Trophoblast cell (in vitro differentiated cells and primary cell): ENCODE data around the gene C19orf44.

Experiments used
- DNase-seq, 2 donors: peaks; one replicate each; pipeline ENCODE4 v3.0.0-alpha.2; 2016
- H2AFZ ChIP-seq: 2 replicates; pipeline ENCODE4 v1.6.1; 2013; ENCODE audit warnings: low read length, moderate library complexity, mild to moderate bottlenecking; ENCODE audit not compliant: insufficient read depth, poor library complexity
- H2AK5ac ChIP-seq: 2 replicates; pipeline ENCODE4 v1.6.1; 2013; ENCODE audit warnings: mild to moderate bottlenecking, low read length
- H2BK120ac ChIP-seq: 2 replicates; pipeline ENCODE4 v1.6.1; 2013; ENCODE audit warnings: low read length, mild to moderate bottlenecking, moderate library complexity; ENCODE audit not compliant: insufficient read depth, poor library complexity
- H2BK12ac ChIP-seq: 2 replicates; pipeline ENCODE4 v1.6.1; 2013; ENCODE audit warnings: mild to moderate bottlenecking, low read length, moderate library complexity
- H2BK5ac ChIP-seq: 2 replicates; pipeline ENCODE4 v1.6.1; 2013; ENCODE audit warnings: low read length, low read depth, moderate library complexity, mild to moderate bottlenecking; ENCODE audit not compliant: poor library complexity
- H3K14ac ChIP-seq: 2 replicates; pipeline ENCODE4 v1.6.1; 2013; ENCODE audit warnings: mild to moderate bottlenecking, low read length
- H3K18ac ChIP-seq: 2 replicates; pipeline ENCODE4 v1.6.1; 2013; ENCODE audit warnings: mild to moderate bottlenecking, low read length
- H3K23ac ChIP-seq: 2 replicates; pipeline ENCODE4 v1.6.1; 2013; ENCODE audit warnings: low read length
- H3K27ac ChIP-seq: 2 replicates; pipeline ENCODE4 v1.5.1; 2013; ENCODE audit warnings: low read depth, mild to moderate bottlenecking, inconsistent platforms, low read length, moderate library complexity
- H3K27me3 ChIP-seq: 2 replicates; pipeline ENCODE4 v1.6.1; 2013; ENCODE audit warnings: inconsistent platforms, mild to moderate bottlenecking, low read length, moderate library complexity; ENCODE audit not compliant: insufficient read depth
- H3K36me3 ChIP-seq, 2 experiments: 1 replicate in 1 of 2; 2 replicates in 1 of 2; pipeline ENCODE4 v1.6.1; 2013; ENCODE audit warnings: low read length in 2 of 2, mild to moderate bottlenecking in 2 of 2, moderate library complexity in 1 of 2; ENCODE audit not compliant: insufficient read depth in 2 of 2, control insufficient read depth in 1 of 2
- H3K4ac ChIP-seq: 2 replicates; pipeline ENCODE4 v1.6.1; 2013; ENCODE audit warnings: low read depth, mild to moderate bottlenecking, low read length, moderate library complexity
- H3K4me1 ChIP-seq, 2 experiments: 1 replicate in 1 of 2; 2 replicates in 1 of 2; pipeline ENCODE4 v1.6.1; 2013; ENCODE audit warnings: low read length in 2 of 2, mild to moderate bottlenecking in 2 of 2, moderate library complexity in 1 of 2; ENCODE audit not compliant: insufficient read depth in 2 of 2, control insufficient read depth in 1 of 2
- H3K4me2 ChIP-seq: 2 replicates; pipeline ENCODE4 v1.6.1; 2013; ENCODE audit warnings: inconsistent platforms, mild to moderate bottlenecking, low read length, moderate library complexity
- H3K4me3 ChIP-seq: 2 replicates; pipeline ENCODE4 v1.5.1; 2013; ENCODE audit warnings: mild to moderate bottlenecking, low read depth, low read length, inconsistent platforms
- H3K79me1 ChIP-seq: one replicate; pipeline ENCODE4 v1.6.1; 2013; ENCODE audit warnings: low read length
- H3K79me2 ChIP-seq: 2 replicates; pipeline ENCODE4 v1.6.1; 2013; ENCODE audit warnings: low read length, mild to moderate bottlenecking; ENCODE audit not compliant: control insufficient read depth, insufficient read depth, poor library complexity
- H3K9ac ChIP-seq: 2 replicates; pipeline ENCODE4 v1.6.1; 2013; ENCODE audit warnings: mild to moderate bottlenecking, low read length
- H3K9me3 ChIP-seq: 2 replicates; pipeline ENCODE4 v1.6.1; 2013; ENCODE audit warnings: low read depth, mild to moderate bottlenecking, control low read depth, inconsistent platforms, low read length; ENCODE audit not compliant: insufficient read depth
- H4K12ac ChIP-seq: 2 replicates; pipeline ENCODE4 v1.6.1; 2013; ENCODE audit warnings: low read depth, mild to moderate bottlenecking, low read length, moderate library complexity
- H4K8ac ChIP-seq: 2 replicates; pipeline ENCODE4 v1.6.1; 2013; ENCODE audit warnings: low read depth, mild to moderate bottlenecking, low read length, moderate library complexity
- H4K91ac ChIP-seq: one replicate; pipeline ENCODE4 v1.6.1; 2013; ENCODE audit warnings: low read depth, mild to moderate bottlenecking, low read length, moderate library complexity
- WGBS: extraction: QIAGEN DNeasy Blood & Tissue Kit; methylation state at CpG from one replicate; pipeline ENCODE4 v1.1.7; 2013; ENCODE audit warnings: missing lambda C conversion rate; ENCODE audit not compliant: insufficient read length, insufficient coverage; ENCODE audit errors: extremely low coverage; 5-methylcytosine and 5-hydroxymethylcytosine counted together

C19orf44 gene

DNA sequence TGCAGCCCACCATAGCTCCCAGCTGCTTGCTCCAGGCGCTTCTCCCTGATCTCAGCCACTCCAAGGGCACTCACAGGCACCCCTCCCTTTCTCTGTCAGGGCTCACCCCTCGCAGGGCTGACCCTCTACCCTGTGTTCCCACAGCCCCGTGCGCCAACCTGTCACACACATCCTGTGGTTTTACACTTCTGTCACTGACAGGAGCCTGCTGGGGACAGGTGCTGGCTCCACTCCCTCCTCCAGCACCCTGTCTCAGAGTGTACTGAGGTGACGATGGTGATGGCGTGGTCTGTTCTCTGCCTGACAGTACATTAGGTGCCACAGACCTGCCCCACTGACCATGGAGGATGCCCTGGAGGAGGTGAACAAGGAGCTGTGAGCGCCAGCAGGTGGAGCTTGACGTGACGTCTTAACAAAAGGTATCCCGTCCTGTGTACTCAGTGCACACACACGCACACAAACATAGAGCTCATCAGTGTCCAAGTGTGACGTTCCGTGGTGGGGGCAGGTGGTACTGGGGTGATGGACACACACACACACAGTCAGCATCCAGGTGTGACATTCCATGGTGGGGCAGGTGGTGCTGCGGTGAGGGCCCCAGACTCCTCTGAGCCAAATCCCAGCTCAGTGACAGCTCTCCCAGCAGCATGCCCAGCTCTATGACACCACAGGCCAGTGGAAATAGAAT lies 20.9 kb downstream of the C19orf44 start:
- H3K9me3 ChIP-seq, result peaks cover 8% of the 10 kb centered on the region
- no peak overlapping the region for H2BK120ac ChIP-seq
- no peak overlapping the region for H4K12ac ChIP-seq
- H3K18ac ChIP-seq, result no peak overlapping the region
- no peak overlapping the region for H3K23ac ChIP-seq
- H3K14ac ChIP-seq, result no peak overlapping the region
- no peak overlapping the region for H2AFZ ChIP-seq
- no peak overlapping the region for H2BK12ac ChIP-seq
- no peak overlapping the region for H3K9ac ChIP-seq
- H3K36me3 ChIP-seq, result peaks cover 65 to 67% of the 10 kb centered on the region in 2 experiments
- no peak overlapping the region for H3K27ac ChIP-seq
- H2AK5ac ChIP-seq, result no peak overlapping the region
- no peak overlapping the region for H4K91ac ChIP-seq
- H3K79me1 ChIP-seq, result no peaks in the 10 kb centered on the region
- H3K79me2 ChIP-seq, result no peaks in the 10 kb centered on the region
- H3K4me3 ChIP-seq, result no peak overlapping the region
- no peak overlapping the region for H4K8ac ChIP-seq
- H2BK5ac ChIP-seq, result no peak overlapping the region
- H3K4me1 ChIP-seq, result no peaks in the 10 kb centered on the region
- no peak overlapping the region for H3K4ac ChIP-seq
- DNase-seq, result peak in 1 of 2 donors; percentile 23
- no peak overlapping the region for H3K4me2 ChIP-seq
- no CpG with 5 or more reads among the region's 14 CpGs for WGBS
- no peaks in the 10 kb centered on the region for H3K27me3 ChIP-seq

DNA sequence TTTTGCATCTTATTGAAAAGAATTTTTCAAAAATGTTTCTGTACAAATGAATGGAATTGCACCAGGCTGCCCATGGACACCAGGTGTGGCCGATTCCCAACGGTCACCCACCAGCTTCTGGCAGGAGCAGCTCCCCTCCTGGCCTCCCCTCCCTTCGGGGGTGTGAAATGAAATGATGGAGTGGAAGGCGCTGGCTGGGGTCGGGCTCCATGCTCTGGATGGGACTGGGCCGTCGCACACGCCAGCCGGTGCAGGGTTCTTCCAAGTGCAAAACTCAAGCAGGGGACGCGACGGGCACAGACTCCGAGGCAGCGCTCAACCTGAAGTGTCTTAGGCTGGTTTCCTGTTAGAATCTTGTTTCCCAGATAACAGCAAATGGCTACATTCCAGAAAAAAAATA lies 21.9 kb downstream of the C19orf44 start:
- H2BK5ac ChIP-seq, result no peak overlapping the region
- no peaks in the 10 kb centered on the region for H3K79me1 ChIP-seq
- H3K27ac ChIP-seq, result no peak overlapping the region
- peaks cover 8% of the 10 kb centered on the region for H3K9me3 ChIP-seq
- H3K4ac ChIP-seq, result no peak overlapping the region
- H3K9ac ChIP-seq, result no peak overlapping the region
- peaks cover 68 to 71% of the 10 kb centered on the region in 2 experiments for H3K36me3 ChIP-seq
- H3K4me3 ChIP-seq, result no peak overlapping the region
- no peak overlapping the region for H4K8ac ChIP-seq
- H2BK12ac ChIP-seq, result no peak overlapping the region
- no peaks in the 10 kb centered on the region for H3K27me3 ChIP-seq
- no peak overlapping the region for H3K18ac ChIP-seq
- H2AFZ ChIP-seq, result no peak overlapping the region
- H3K4me2 ChIP-seq, result no peak overlapping the region
- no CpG with 5 or more reads among the region's 14 CpGs for WGBS
- H2AK5ac ChIP-seq, result no peak overlapping the region
- DNase-seq, result no peak
- H4K91ac ChIP-seq, result no peak overlapping the region
- no peak overlapping the region for H3K23ac ChIP-seq
- no peak overlapping the region for H3K14ac ChIP-seq
- H2BK120ac ChIP-seq, result no peak overlapping the region
- H3K4me1 ChIP-seq, result no peaks in the 10 kb centered on the region
- no peak overlapping the region for H4K12ac ChIP-seq
- no peaks in the 10 kb centered on the region for H3K79me2 ChIP-seq

DNA sequence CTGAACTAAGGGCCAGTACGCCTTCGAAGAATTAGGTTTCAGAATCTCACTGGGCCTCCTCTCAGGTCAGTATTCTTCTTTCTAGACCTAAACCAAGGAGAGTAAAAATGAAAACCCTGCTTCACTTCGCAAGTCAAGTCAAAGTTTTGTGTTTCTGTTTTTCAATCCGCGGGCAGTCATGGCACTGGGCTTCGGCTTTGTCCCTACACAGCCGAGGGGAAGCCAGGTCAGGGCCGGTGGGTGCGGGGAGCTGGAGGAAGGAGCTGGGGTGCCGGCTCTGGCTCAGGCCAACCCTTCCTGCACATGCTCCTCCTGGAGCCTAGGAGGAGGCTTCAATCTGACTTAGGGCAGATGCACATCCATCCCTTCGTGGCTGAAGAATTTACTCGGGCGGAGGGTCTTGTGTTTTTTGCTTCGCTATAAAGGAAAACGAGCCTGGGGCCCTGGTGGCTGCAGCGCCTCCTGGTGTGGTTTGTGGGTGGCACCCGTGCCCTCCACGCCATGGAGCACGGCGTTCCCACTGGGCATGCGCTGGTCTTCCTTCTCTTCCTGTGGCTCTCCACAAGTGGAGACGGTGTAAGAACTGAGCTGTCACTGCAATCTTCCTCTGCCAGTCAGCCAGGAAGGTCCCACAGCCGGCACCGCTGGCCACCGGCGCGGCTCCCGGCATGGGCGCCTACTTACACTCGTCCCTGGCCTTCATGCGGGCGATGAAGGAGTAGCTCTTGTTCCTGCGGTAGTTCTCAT lies 22.5 kb downstream of the C19orf44 start:
- Histone ChIP-seq H2BK12ac (no peak overlapping the region), H3K27me3 (no peaks in the 10 kb centered on the region), H3K27ac (no peak overlapping the region), H3K79me1 (no peaks in the 10 kb centered on the region), H4K91ac (no peak overlapping the region), H3K9me3 (peaks cover 8% of the 10 kb centered on the region), H2BK120ac (no peak overlapping the region), H4K8ac (no peak overlapping the region), H2AFZ (no peak overlapping the region), H3K14ac (no peak overlapping the region), H4K12ac (no peak overlapping the region), H3K79me2 (no peaks in the 10 kb centered on the region), H3K9ac (no peak overlapping the region), H3K18ac (no peak overlapping the region), H3K4ac (no peak overlapping the region), H2BK5ac (no peak overlapping the region), H3K4me1 (no peaks in the 10 kb centered on the region), H3K4me3 (no peak overlapping the region), H3K23ac (no peak overlapping the region), H3K4me2 (no peak overlapping the region), H2AK5ac (no peak overlapping the region), H3K36me3 (peaks cover 72 to 73% of the 10 kb centered on the region in 2 experiments)
- no peak for DNase-seq
- no CpG with 5 or more reads among the region's 33 CpGs for WGBS

DNA sequence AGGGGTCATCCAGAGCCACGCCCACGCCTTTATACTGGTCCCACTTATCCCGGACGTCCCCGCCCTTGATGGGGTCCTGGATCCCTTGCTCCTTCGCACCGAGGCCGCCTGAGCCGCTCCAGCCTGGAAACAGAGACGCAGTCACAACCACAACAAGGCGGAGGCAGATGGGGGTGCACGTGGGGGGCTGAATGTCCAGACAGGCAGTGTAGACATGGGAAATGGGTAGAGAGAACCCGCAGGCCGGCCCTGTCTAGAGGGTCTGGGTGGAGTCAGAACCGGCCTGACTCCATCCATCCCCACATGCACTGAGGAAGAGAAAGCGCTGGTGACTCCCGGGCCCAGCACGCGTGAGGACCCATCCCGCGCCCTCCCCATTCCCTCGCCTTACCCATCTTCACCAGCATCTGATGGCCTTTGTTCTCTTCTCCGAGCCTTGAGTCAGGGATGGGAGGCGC lies 23.1 kb downstream of the C19orf44 start:
- H3K79me2 ChIP-seq, result no peaks in the 10 kb centered on the region
- H3K27me3 ChIP-seq, result no peaks in the 10 kb centered on the region
- H3K36me3 ChIP-seq, result peaks cover 77% of the 10 kb centered on the region in 2 experiments
- H3K9me3 ChIP-seq, result peaks cover 8% of the 10 kb centered on the region
- H3K4me2 ChIP-seq, result no peak overlapping the region
- H3K4ac ChIP-seq, result no peak overlapping the region
- no peak overlapping the region for H3K4me3 ChIP-seq
- H3K14ac ChIP-seq, result no peak overlapping the region
- no peaks in the 10 kb centered on the region for H3K4me1 ChIP-seq
- H2AFZ ChIP-seq, result no peak overlapping the region
- WGBS, result no CpG with 5 or more reads among the region's 24 CpGs
- no peak overlapping the region for H3K23ac ChIP-seq
- H2BK120ac ChIP-seq, result no peak overlapping the region
- no peak overlapping the region for H4K12ac ChIP-seq
- no peak overlapping the region for H2BK12ac ChIP-seq
- H3K79me1 ChIP-seq, result no peaks in the 10 kb centered on the region
- no peak overlapping the region for H3K9ac ChIP-seq
- H3K27ac ChIP-seq, result no peak overlapping the region
- H2AK5ac ChIP-seq, result no peak overlapping the region
- H2BK5ac ChIP-seq, result no peak overlapping the region
- no peak overlapping the region for H4K91ac ChIP-seq
- H3K18ac ChIP-seq, result no peak overlapping the region
- no peak overlapping the region for H4K8ac ChIP-seq
- no peak for DNase-seq
